Omental fat pad (tissue), 4 donors: ENCODE results near the gene TMEM11. TPM values are rescaled to one million over a fixed set of nuclear protein-coding genes. Genes with fewer than 3 reads are reported as not detected.

ENCODE experiments used
- ATAC-seq: fragments of 150-250 bp; one replicate; pipeline ENCODE4 v1.9.1; 2016; ENCODE audit warnings: mild to moderate bottlenecking, moderate library complexity; ENCODE audit not compliant: low FRiP score
- DNase-seq: peaks from one replicate; pipeline ENCODE4 v3.0.0-alpha.2; 2019; ENCODE audit warnings: low spot score
- CTCF ChIP-seq, 3 donors: fragments of 450-650 bp; IDR thresholded peaks; one replicate each; pipeline ENCODE4 v1.5.1; 2016 to 2017; ENCODE audit warnings: antibody characterized with exemption in 3 of 3, mild to moderate bottlenecking in 3 of 3, moderate library complexity in 2 of 3
- total RNA-seq, 4 donors: library from RNA; depleted of rRNA; stranded (reverse); fragments of >200 nt; gene quantifications; one replicate each; pipeline ENCODE4 v1.1.0, GENCODE V29; 2016

The TMEM11 gene
- total RNA-seq, 4 donors from 2014 or later, result 24.9 to 41.3 (median 34.0) TPM

GRCh38 chr17:21247552-21248258 is 33.7 kb upstream of the TMEM11 start:
- TF ChIP-seq CTCF (IDR thresholded peaks at IDR 0.05), result no peak
- ATAC-seq, result no peak

GRCh38 chr17:21246698-21247097 is 32.7 kb upstream of the TMEM11 start:
- ATAC-seq (no peak), DNase-seq (no peak)
- no peak for TF ChIP-seq CTCF (IDR thresholded peaks at IDR 0.05)

More at GRCh38 chr17:21247552-21248258, 33.7 kb upstream of the TMEM11 start:
- DNase-seq, result no peak

DNA sequence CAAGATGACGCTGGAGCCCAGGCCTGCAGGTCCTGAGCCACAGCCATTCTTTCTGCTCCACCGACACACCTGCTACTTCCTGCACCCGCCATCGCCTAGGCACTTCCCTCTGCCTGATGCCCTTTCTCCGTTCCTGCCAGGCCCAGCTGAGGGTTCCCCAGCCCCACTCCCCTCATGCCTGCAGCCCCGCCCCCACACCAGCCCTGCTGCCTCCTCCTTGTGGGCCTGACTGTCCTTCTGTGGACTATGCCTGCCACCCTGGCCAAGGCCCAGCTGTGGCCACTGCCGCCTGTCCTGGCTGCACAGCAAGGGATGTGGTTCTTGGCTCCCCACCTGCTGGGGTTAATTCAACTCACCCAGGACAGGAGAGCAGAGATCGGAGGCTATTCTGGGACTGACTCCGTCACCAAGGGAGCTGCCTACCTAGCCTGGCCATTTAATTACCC is 31.7 kb upstream of the TMEM11 start:
- no peak for DNase-seq
- no peak for ATAC-seq
- no peak for TF ChIP-seq CTCF (IDR thresholded peaks at IDR 0.05)

GRCh38 chr17:21243516-21244303 is 29.7 kb upstream of the TMEM11 start:
- TF ChIP-seq CTCF (IDR thresholded peaks at IDR 0.05), result no peak
- no peak for DNase-seq
- no peak for ATAC-seq

DNA sequence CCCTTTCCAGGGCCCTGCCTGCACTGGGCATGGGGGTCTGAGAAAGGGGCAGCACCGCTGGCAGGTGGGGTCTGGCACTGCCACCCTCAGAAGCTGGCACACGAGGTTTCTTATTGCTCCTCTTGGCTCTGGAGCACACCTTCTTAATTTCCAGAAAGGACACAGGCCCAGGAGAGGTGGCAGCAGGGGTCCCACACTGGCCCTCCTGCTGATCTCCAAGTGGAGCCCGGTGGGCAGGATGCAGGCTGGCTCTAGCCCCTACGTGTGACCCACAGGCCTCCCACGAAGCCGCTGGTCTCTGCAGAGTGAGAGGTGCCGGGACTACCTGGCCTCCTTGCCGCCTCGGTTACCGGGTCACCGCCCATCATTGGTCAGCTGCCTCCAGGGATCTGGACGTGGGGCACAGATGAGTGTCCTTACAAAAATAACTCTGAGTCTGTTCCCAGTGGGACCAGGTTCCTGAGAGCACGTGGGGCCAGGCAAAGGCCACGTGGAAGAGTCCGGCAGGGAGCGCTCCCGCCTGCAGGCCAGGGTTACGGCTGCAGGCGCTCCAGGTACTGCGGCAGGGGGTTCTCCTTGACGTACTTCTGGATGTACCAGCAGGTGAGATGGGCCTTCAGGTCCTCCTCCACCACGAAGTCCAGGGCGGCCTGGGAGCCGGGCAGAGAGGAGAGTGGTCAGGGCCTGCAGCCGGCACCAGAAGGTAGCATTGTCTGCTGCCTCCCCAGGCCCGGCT is 29.0 kb upstream of the TMEM11 start:
- ATAC-seq, result no peak
- no peak for TF ChIP-seq CTCF (IDR thresholded peaks at IDR 0.05)

DNA sequence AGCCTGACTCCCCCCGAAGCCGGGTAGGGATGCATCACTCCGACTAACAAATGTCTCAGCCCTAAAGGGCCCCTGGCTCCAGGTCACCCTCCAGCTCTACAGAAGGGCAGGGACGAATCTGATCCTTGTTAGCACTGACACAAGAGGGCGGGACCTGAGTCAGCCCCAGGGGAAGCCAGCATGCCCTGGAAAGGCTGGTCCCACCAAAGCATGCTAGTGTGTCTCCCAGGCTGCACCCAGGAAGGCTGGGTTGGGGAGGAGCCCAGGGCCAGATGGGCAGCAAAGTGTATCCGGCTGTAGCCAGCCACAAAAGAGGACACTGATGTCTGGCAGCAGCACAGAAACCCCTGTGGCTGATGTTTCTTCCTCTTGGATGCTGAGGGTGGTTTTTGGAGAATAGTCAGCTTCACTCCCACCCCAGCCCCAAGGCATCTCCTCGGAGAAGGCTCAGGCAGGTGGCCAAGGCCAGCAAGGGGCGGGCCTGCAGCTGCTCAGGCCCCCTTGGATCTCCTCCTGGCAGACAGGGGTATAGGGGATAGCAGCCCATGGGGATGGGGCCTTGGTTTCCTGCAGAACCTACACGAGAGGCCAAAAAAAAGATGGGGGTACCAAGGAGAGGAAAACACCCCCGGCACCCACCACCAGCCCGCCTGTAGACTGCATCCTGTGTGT is 28.2 kb upstream of the TMEM11 start:
- no peak for TF ChIP-seq CTCF (IDR thresholded peaks at IDR 0.05)
- ATAC-seq, result no peak
- DNase-seq, result no peak

More for the DNA sequence above, 29.0 kb upstream of the TMEM11 start:
- no peak for DNase-seq
